Suprapubic skin (tissue), 4 donors: ENCODE data around the gene ABCA9.

Source experiments
- POLR2A ChIP-seq, 2 donors: fragments of 450-650 bp; IDR thresholded peaks; one replicate each; pipeline ENCODE4 v1.6.1; 2017; ENCODE audit warnings: antibody characterized with exemption in 2 of 2, mild to moderate bottlenecking in 2 of 2, moderate library complexity in 2 of 2
- POLR2AphosphoS5 ChIP-seq, 3 donors: sonication (generic); formaldehyde crosslinking; IDR thresholded peaks; one replicate each; pipeline ENCODE4 v1.6.1; 2017; ENCODE audit warnings: antibody characterized with exemption in 3 of 3
- TF ChIP-seq, protein P1 (sequence below), 2 donors: fragments of 200-600 bp in 1 of 2; fragments of 450-650 bp in 1 of 2; sonication (generic) in 1 of 2; IDR thresholded peaks; one replicate each; pipeline ENCODE4 v1.5.1; 2016 to 2019; ENCODE audit warnings: antibody characterized with exemption in 2 of 2, mild to moderate bottlenecking in 1 of 2, moderate library complexity in 1 of 2

DNA sequence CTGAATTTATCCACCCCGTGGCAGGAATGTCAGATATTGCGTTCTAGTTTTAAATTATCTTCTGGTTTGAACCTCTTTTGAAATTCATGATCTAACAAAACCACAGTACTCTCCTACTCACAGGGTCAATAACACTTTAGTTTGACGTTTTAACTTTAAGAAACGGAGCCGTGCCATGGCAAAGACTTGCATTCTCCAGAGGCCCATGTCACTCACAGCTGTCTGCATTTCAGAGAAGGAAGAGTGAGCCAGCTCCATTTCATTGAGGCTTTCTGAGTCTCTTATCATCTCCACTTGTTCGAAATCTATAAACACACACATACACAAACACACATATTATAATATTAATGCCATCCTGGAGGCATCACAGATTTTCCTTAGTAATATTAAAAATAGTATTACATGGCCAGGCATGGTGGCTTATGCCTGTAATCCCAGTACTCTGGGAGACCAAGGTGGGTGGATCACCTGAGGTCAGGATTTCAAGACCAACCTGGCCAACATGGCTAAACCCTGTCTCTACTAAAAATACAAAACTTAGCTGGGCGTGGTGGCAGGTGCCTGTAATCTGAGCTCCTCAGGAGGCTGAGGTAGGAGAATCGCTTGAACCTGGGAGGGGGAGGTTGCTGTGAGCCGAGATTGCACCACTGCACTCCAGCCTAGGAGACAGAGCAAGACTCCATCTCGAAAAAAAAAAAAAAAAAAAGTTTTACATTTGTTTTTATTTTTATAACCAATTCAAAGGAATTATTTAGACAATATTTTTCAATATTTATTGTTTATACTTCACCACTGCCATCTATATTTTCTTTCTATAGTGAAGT is 45.4 kb upstream of the ABCA9 start:
- TF ChIP-seq, protein P1, sequence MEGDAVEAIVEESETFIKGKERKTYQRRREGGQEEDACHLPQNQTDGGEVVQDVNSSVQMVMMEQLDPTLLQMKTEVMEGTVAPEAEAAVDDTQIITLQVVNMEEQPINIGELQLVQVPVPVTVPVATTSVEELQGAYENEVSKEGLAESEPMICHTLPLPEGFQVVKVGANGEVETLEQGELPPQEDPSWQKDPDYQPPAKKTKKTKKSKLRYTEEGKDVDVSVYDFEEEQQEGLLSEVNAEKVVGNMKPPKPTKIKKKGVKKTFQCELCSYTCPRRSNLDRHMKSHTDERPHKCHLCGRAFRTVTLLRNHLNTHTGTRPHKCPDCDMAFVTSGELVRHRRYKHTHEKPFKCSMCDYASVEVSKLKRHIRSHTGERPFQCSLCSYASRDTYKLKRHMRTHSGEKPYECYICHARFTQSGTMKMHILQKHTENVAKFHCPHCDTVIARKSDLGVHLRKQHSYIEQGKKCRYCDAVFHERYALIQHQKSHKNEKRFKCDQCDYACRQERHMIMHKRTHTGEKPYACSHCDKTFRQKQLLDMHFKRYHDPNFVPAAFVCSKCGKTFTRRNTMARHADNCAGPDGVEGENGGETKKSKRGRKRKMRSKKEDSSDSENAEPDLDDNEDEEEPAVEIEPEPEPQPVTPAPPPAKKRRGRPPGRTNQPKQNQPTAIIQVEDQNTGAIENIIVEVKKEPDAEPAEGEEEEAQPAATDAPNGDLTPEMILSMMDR (IDR thresholded peaks at IDR 0.05): no peak
- TF ChIP-seq POLR2A (IDR thresholded peaks at IDR 0.05) (no peak), POLR2AphosphoS5 (IDR thresholded peaks at IDR 0.05) (no peak)
